Esophagus muscularis mucosa (tissue), 4 donors: ENCODE results near the gene CORIN.

Source experiments
- CTCF ChIP-seq, 3 experiments: fragments of 200-600 bp in 2 of 3; fragments of 450-650 bp in 1 of 3; sonication (generic) in 2 of 3; IDR thresholded peaks; one replicate each; pipeline ENCODE4 v1.5.1; 2017 to 2019; ENCODE audit warnings: antibody characterized with exemption in 3 of 3, mild to moderate bottlenecking in 2 of 3, moderate library complexity in 1 of 3
- EP300 ChIP-seq: sonication (generic); formaldehyde crosslinking; IDR thresholded peaks from one replicate; pipeline ENCODE4 v1.6.1; 2017; ENCODE audit warnings: antibody characterized with exemption
- POLR2A ChIP-seq: fragments of 450-650 bp; IDR thresholded peaks from one replicate; pipeline ENCODE4 v1.6.1; 2017; ENCODE audit warnings: antibody characterized with exemption, moderate library complexity, mild to moderate bottlenecking, low read depth

- TF ChIP-seq EP300 (no peak), POLR2A (no peak), CTCF (IDR thresholded peaks at IDR 0.05) (no peak)
These were observed 134.9 kb downstream of the CORIN start for GRCh38 chr4:47703008-47703407.
